NCI-H1092 (cell line): ENCODE results near the gene SCUBE1.

Source experiments
- DNase-seq: peaks from one replicate; lab custom pipeline; 2025; lab: John Stamatoyannopoulos, UW

The SCUBE1 gene

DNA sequence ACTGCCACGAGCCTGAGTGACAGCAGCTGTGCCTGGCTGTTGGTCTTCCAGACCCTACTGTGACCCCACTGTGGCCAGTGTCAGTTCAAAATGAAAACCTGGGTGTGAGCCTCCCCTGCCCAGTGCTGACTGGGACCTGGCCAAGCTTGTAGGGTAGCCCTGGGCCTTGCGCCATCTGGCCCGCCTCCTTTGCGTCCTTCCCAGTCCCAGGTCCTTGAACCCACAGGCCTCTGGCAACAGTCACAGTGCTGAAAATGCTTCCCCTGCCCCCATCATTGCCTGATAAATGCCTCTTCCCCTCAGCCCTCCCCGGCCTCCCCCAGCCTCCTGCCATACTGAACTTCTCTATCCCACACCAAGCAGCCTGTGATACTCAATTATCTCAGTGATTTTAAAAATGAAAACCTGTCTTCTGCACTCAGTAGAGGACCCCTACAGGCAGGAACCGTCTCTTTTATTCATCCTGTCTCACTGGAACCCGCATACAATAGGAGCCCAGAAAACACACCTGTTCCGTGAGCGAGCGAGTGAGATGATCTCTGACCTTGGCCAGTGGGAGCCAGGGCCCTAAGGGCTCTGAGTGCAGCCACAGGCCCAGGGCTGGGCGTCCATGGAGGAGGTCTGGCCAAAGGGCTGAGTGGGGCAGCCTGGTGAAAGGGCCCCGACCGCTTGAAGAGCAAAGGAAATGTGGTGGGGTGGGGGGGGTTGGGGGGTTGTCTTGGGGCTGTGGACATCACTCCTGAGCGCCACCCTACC is 106.6 kb downstream of the SCUBE1 start:
- no peak for DNase-seq

DNA sequence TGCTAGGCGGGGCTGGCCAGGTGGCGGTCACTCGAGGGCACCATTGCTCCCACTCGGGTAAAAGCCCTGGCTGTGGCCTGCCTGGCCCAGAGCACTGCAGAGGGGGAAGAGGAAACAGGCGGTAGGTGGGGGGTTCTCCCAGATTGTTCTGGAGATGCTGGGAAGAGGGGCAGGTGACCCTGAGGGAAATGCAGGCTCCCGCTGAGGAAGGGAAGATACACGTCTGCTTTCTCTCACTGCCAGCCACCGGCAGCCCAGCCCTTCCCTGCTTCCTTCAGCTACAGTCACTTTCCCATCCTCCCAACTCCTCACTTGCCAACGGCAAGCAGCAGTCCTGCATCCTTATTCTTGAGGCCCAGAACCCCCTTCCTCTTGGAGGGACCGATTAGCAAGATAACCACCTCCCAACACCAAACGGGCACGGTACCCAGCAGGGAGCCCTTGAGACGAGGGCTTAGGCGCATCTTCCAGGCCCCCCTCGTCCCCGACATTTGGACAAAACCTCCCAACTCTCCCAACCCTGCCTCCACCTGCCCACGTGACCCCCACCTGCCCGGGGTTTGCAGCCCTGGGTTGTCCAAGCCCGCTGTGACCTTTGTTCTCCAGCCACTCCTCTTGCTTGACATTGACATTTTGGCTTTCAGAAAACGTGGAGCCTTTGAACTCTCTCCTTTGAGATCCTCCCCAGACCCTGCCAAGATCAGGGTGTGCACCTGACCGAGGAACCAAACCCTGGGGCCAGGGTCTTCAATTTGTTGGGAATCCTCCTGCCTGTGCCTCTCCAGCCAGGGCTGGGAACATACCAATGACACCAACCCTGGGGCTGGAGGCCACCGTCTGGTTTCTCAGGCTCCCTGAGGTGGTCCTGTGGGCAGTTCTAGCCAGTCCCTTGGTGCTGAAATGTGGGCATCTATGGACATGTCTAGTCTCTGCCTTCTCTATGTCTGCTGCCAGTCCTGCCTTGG is 107.4 kb downstream of the SCUBE1 start:
- DNase-seq = no peak

DNA sequence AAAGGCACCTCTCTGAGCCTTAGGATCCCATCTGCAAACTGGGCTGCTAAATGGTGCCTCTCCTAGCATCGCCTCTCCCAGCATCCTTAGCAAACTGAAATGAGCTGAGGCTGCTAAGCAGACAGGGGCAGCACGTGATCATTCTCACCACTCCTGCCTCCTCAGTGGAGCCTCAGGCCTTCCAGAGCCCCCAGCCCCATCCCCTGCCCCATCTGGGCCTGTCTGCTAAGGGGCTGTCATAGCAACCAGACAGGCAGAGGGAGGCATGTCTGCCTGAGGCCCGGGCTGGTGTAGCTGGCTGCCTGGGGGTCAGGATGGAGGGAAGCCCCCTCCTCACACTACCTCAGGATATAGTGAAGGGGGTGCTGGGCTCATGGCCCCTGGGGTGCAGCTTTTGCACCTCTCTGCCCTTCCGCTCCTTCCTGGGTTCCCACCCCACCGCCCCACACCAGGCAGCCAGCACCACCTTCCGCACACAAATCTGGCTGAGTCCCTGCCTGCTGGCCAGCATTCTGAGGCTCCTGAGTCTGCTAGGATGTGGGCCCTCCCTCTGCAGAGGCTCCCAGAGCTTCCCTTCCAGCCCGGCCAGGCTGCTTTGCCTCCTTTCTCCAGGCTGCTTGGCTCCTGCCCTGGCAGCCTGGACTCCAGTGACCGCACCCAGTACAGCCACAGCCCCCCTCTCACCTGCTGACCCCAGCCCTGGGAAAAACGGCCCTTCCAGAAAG is 108.7 kb downstream of the SCUBE1 start:
- no peak for DNase-seq

DNA sequence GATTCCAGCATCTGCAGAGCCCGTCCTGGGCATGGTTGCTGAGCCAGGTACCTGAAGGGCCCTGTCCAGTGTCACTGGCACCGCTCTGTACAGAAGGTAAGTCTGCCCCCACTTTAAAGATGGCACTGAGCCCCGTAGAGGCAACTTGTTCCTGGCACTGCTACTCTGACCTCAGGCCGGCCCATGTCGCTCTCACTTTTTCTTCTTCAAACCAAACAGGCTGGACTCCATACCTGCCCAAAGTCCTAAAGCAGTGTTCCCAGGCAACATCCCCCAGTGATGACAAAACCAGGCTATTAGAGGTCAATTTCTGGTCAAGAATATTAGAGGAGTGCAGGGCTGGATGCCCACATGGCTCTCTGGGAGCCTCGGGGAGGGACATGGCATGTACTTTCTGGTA is 109.6 kb downstream of the SCUBE1 start:
- no peak for DNase-seq

DNA sequence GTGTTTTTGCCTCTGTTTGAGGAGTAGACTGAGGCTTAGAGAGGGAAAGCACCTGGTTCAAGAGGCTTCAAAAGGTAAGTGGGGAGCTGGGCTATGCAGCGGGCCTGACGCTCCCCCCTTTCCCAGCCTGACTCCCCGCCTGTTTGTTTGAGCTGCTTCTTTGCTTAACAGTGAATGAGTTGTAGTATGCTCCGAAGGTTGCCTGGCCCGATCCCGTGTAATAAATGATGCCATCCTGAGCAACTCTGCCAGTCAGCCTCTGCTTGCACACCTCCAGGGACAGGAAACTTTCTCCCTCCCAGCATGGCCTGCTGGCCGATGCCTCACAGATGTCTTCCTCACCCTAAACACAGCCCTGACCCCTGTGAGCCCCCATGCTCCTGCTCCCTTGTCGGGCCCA is 110.7 kb downstream of the SCUBE1 start:
- no peak for DNase-seq

DNA sequence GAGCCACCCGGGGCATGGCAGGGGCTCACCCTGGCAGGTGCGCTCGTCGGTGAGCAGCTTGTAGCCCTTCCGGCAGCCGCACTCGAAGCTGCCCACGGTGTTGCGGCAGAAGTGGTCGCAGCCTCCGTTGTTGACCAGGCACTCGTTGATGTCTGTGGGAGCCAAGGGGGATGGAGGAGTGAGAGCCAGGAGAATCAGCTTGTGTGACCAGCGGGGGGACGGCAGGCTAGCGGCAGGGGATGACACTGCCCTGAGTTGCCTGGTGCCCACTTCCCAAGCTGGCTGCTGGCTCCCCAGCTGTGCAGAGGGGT is 111.5 kb downstream of the SCUBE1 start:
- no peak for DNase-seq

DNA sequence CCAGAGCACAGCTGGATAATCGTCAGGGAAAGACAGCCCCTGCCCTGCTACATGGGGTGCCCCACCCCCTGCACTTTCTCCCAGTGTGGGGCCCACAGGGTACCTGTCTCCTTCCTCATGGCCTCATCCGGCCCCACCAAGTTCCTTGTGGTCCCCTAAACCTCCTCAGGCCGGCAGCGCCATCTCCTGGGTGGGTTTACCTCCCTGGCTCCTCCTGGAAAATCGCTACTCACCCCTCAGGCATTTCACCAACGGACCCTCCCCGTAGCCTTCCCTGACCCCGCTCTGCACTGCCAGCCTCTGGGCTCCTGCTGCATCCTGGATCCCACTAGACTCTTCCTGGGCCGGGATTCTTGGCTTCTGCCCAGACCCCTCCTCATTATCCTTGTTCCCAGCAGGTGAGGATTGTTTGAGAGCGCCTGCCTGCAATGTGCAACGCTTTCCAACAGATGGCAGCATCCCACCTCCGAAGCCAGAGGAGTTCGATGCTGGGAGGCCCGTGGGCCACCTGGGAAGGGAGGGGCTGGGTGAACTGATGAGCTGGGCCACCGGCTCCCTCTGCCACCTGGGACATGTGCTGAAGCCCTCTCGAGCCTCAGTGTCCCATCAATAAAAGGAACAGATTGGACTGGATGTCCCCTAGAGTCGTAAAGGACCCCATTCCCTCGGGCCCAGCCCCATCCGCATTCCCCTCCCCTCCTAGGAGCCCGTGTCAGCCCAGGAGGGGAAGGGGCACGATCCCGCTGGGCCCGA is 112.0 kb downstream of the SCUBE1 start:
- no peak for DNase-seq

DNA sequence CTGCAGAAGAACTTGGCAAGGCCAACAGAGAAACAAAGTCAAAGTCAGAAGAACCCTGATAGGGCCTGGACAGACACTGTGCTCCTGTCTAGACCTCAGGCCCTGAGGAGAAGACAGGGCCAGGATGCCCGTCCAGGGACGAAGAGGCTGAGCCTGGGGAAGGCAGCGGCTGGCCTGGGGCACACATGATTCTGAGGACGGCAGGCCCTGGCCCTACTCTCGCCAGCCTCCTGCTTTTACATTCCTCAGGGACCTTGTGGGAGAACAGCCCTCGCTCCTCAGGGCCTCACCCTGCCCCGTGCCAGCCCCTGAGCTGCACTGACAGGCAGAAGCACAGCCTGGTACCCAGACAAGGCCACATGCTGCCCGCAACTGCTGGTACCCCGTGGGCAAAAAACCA is 112.6 kb downstream of the SCUBE1 start:
- no peak for DNase-seq

DNA sequence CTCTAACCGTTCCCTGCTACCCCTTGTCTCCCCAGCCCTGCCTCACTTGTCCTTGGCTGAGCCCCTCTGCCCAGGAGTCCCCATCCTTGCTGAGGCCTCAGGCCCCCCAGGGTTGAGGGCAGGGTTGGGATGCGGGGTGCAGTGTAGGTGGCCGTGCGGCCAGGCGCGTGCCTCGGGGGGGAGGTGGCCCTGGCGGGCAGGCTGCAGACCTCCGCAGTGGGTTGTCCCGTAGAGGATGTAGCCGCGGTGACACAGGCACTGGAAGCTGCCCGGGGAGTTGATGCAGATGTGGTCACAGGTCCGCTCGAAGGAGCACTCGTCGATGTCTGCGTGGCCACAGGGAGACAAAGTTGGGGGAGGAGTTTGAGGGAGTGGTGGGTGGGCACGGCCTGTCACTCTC is 114.3 kb downstream of the SCUBE1 start:
- DNase-seq = no peak

DNA sequence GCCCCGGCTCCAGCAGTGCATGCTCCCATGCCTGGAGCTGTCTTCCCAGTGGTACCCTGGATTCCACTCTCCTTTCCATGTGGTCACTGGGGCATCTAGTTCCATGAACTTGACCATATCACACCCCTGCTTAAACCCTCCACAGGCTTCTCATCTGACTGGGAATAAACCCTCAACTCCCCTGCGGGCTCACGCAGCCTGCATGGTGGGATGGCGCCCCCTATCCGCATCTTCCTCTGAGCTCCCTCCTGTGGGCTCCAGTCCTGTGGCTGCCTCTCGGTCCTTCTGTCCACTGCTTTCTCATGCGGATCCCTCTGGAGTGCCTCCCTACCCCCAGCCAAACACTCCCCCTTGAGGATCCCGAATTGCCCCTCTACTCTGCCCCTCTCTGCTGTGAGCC is 114.8 kb downstream of the SCUBE1 start:
- DNase-seq = no peak

DNA sequence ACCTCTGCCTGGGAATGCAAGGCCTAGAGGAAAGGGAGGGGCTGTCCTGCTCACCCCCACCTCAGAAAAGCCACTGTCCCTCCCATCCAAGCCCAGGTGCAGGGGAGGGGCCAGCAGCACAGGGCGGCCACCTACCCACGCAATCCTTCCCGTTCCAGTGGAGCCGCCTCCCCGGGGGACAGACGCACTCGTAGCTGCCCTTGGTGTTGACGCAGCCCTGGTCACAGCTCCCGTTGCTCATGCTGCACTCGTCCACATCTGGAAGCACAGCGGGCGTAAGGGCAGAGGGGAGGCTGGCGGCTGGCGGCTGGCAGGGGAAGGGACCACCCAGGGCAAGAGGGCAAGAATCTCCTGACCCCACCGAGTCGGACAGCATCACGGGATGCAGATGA is 115.9 kb downstream of the SCUBE1 start:
- no peak for DNase-seq

DNA sequence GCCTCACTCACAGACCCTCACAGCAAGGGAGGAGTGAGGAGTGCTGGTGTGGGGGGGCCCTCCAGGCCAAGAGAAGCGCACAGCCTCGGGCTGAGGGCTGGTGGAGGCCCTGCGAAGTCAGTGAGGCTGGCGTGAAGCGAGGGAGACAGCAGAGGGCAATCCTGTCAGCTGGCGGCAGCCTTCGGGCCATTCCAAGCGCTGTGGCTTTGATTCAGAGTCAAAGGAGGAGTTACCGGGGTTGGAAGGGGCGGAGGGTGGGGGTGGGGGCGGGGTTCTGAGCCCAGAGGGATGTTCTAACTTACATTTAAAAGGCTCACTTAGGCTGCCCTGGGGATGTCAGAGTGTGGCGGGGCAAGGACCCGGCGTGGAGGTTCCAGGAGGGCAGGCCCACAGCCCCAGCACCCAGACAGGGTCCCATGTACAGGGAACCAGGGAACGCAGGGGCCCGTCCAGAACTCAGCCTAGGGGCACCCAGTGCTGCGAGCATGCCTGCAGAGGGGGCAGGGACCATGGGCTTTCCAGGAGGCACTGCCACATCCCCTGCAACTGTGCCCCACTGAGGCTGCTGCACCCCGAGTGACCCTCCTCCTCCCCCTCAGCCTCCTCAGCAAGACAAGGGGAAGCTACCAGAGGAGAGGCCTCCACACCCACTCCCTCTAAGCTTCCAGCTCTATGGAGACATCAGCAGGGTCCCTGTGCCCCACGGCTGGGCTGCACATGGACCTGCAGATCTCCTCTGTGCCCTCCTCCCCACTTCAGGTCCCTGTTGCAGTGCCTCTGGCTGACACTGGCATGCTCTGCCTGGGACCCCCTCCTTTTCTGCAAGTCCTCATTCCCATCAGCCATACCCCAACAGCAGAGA is 116.6 kb downstream of the SCUBE1 start:
- DNase-seq = no peak

DNA sequence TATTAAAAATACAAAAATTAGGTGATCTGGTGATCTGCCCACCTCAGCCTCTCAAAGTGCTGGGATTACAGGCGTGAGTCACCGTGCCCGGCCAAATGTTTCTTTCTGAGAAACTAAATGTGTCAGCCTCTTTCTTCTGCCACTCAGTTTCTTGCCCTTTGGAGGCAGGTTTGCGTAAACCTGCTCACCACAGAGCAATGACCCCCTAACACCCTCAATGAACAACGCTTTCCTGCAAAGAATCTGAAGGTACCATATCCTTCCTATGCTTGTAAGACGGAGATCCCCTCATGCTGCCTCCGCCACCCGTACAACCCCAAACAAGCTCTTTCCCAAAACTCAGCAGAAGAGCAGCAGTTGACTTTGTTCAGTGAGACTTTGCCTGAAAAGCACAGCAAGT is 117.6 kb downstream of the SCUBE1 start:
- DNase-seq = no peak

DNA sequence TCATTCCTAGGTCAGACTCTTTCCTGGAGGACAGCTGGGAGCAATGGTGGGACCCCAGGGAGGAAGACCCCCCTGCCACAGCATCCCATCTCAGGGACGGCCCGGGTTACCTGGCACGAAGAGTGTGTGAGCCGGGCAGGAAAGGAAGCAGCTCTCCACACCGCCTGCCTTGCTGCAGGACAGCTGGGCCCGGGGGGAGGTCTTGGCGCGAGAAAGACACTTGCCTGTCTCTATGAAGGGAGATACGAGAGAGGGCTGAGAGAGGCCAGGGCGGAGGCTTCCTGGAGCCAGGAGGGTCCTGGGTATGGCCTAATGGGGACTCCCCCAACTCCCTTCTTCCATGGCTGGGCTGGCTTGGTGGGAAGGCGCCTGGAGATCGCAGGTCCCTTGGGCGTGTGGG is 120.2 kb downstream of the SCUBE1 start:
- no peak for DNase-seq

DNA sequence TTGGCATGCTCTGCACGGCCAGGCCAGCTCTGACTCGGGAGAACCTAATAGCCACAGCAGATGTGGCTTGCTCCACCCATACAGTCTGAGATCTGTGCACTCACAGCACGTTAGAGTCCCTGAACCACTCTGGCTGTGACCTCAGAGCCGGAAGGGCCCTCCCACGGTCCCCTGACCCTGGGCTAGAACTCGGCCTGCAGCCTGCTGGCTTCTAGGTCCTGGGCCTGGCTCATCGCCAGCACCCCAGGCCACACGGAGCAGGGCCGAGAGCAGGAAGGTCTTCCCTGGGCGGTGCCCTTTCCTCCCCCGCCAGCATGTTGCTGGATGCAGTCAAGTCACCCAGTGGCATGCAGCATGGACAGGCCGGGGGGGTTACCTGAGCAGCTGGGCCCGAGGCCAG is 120.9 kb downstream of the SCUBE1 start:
- DNase-seq = no peak

DNA sequence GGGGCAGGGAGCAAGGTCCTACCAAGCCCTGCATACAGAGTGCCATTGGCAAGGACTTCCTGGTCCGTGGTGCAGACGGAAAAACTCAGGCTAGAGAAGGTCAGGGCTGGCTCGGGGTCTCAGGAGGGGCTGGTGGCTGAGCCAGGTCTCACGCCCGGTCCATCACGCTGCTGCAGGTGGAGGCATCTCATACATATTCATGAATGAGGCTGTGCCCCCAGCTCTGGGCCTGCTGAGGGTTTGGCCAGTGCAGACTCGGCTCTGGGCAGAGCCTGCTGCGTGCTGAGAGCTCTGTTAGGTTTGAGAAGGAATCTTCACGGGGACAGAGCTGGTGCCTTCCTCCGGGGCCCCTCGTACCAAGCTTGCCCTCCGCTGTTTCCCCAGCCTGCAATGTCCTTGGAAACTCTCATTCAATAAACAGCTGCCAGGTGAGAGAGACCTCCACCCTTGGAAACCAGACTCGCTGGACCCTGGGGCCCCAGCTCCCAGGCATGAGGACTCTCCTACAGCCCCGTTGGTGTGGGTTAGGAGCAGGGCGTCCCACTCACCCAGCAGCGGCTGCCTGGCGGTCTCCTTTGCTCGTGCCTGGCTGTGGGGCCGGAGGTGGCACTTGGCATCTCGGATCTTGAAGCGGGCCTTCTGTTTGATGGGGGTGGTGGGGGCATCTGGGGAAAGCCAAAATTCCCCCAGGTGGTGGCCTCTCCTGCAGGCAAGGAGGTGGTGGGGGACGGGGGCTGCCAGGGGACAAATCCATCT is 122.4 kb downstream of the SCUBE1 start:
- DNase-seq = no peak

DNA sequence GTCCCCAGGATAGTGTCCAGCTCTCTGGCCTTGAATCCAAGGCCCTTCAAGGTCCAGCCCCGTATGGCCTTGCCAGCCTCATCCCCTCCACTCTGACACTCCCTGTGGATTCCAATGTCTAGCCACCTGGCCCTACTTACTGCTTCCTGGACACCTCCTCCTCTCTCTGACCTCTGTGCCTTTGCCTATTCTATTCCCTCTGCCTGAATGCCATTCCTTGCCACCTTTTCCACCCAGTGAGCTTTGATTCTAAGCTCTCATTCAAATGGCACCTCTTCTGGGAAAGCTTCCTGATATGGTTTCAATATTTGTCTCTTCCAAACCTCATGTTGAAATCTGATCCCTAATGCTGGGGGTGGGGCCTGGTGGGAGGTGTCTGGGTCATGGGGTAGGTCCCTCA is 124.4 kb downstream of the SCUBE1 start:
- DNase-seq = no peak

DNA sequence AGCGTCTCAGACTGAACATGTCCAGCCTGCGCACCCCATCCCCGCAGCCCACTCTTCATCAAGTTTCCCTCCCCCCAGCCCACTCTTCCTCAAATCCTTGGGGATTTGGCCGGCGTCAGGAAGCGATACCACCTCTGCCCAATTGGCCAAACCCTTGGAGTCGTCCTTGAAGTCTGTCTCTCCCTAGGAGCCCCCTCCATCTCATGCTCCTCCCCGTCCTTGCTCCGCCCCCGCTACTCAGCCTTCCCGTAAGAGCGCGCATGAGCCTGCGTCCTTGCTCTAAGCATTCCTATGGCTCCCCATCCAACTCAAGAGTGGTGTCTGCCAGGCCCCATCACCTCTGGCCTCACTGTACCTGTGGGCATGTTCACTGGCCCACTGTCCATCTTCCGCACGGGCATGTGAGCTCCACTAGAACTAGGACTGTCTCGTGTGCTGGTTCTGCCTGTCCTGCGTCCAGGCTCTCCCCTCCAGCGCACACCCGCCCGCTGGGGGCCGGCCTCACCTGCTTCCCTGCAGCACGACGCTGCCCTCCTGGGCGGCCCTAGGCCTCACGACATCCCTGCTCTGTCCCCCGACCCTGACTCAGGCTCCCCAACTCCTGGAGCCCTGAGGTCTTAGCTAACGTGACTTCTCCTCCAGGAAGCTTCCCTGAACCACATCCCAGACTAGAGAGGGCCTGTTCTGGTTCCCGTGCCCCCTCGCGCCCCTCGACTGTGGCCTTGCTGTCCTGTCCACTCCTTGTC is 125.7 kb downstream of the SCUBE1 start:
- DNase-seq = no peak

DNA sequence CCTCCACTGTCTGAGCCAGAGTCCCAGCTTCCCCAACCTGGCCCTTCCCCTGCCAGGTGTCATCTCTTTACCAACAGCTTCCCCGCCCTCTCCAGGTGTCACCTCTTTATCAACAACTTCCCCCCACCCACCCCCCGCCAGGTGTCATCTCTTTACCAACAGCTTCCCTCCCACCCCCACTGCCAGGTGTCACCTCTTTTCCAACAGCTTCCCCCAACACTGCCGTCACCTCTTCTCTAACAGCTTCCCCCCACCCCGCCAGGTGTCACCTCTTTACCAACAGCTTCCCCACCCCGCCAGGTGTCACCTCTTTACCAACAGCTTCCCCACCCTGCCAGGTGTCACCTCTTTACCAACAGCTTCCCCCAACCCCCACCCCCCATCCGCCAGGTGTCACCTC is 126.4 kb downstream of the SCUBE1 start:
- DNase-seq = no peak

DNA sequence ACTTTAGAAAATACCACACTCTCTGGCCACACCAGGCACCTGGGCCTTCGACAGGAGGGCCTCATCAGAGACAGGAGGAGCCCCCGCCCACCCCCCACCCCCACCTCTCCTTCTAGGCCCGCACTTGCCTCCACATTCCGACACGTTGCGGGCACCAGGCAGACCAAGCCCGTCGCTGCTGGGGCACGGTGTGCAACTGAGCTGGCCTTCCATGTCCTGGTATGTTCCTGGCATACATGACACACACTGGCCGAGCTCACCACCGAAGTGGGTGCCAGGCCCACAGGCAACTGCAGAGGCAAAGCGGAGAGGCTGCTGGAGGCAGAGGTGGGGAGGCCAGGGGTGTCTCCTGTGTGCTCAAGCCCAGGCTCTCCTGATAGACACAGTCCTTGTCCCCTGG is 129.2 kb downstream of the SCUBE1 start:
- DNase-seq = no peak
